ENCODE results near the gene ARFGAP2.
A peak's percentile ranks its signal among the peaks of the same experiment; 100 is the strongest.

The ARFGAP2 gene

GRCh38 chr11:47166368-47166767, 10.3 kb downstream of the ARFGAP2 start:
- no peak for DNase-seq

GRCh38 chr11:47165253-47165840, 11.3 kb downstream of the ARFGAP2 start:
- no peak for DNase-seq

GRCh38 chr11:47164321-47164720, 12.4 kb downstream of the ARFGAP2 start:
- no peak for DNase-seq

- DNase-seq: no peak
Measured at GRCh38 chr11:47163898-47164297, 12.8 kb downstream of the ARFGAP2 start.

- no peak for DNase-seq
Measured at GRCh38 chr11:47163193-47163592, 13.5 kb downstream of the ARFGAP2 start.

GRCh38 chr11:47162426-47162825, 14.3 kb downstream of the ARFGAP2 start:
- no peak for DNase-seq

- DNase-seq: no peak
Measured at GRCh38 chr11:47161890-47162289, 14.8 kb downstream of the ARFGAP2 start.

GRCh38 chr11:47161134-47161854, 15.4 kb downstream of the ARFGAP2 start:
- peak in 1 of 2 experiments; percentile 70 for DNase-seq

GRCh38 chr11:47160753-47161133, 15.9 kb downstream of the ARFGAP2 start:
- no peak for DNase-seq

GRCh38 chr11:47158242-47158641, 18.4 kb downstream of the ARFGAP2 start:
- no peak for DNase-seq

GRCh38 chr11:47157805-47158204, 18.9 kb downstream of the ARFGAP2 start:
- DNase-seq: no peak

GRCh38 chr11:47156951-47157350, 19.7 kb downstream of the ARFGAP2 start:
- no peak for DNase-seq

GRCh38 chr11:47156333-47156732, 20.3 kb downstream of the ARFGAP2 start:
- DNase-seq: no peak

GRCh38 chr11:47155879-47156278, 20.8 kb downstream of the ARFGAP2 start:
- DNase-seq: no peak

GRCh38 chr11:47154616-47155570, 21.8 kb downstream of the ARFGAP2 start:
- DNase-seq: no peak

- DNase-seq: peak; percentile 54 to 87
Measured at GRCh38 chr11:47152953-47153950, 23.4 kb downstream of the ARFGAP2 start.

- no peak for DNase-seq
Measured at GRCh38 chr11:47152126-47152952, 24.3 kb downstream of the ARFGAP2 start.

- no peak for DNase-seq
Measured at GRCh38 chr11:47149782-47150181, 26.9 kb downstream of the ARFGAP2 start.

- DNase-seq: peak; percentile 29 to 75
Measured at GRCh38 chr11:47148903-47149531, 27.7 kb downstream of the ARFGAP2 start.

GRCh38 chr11:47148270-47148669, 28.4 kb downstream of the ARFGAP2 start:
- no peak for DNase-seq

GRCh38 chr11:47147681-47148080, 29.0 kb downstream of the ARFGAP2 start:
- no peak for DNase-seq
